ENCODE data around the gene LSM7. TPM values are rescaled to one million over a fixed set of nuclear protein-coding genes. Genes with fewer than 3 reads are reported as not detected.

Gene LSM7
- polyA plus RNA-seq, 1 experiment, result 165 TPM

DNA sequence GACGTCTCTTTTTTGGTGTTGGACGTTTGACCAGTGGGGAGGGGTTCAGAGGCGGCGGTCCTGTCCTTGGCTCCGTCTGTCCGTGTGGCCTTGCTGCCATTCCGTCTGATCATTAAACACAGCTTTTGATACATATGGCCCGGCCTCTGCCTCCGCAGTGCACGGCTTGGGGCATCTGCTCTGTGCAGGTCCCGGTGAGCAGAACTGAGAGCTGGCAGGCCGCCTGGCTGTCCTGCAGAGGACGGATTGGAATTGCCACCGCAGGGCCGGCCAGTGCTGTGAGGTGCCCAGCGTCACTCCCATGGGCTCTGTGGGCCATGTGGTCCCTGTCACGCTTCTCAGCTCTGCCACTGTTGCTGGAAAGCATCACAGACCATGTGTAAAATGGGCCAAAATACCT, 26.3 kb upstream of the LSM7 start:
- no peak for DNase-seq (ENCODE audit: low read depth)
- H3K27me3 ChIP-seq (ENCODE audit: control insufficient read depth, insufficient read depth, low read length), result peaks cover 4% of the 10 kb centered on the region
- POLR2A ChIA-PET, result no interaction called here
- CTCF ChIA-PET, result interaction anchor here (0.5 to 1.7 kb wide), 3 partner anchors 14 to 63 kb away, joined by 3 read pairs; no protein-coding TSS in a partner anchor
- peaks cover 12% of the 10 kb centered on the region for H3K36me3 ChIP-seq (ENCODE audit: control insufficient read depth, insufficient read depth, low read length)
- no peak overlapping the region for H3K4me3 ChIP-seq (ENCODE audit: low read depth, low read length)
- TF ChIP-seq CTCF (IDR thresholded peaks at IDR 0.05; ENCODE audit: insufficient read depth, low read depth, low read length), result no peak

GRCh38 chr19:2353887-2354592, 25.7 kb upstream of the LSM7 start:
- ChIA-PET CTCF (interaction anchor here (1.5 to 1.7 kb wide), 2 partner anchors 15 to 39 kb away, joined by 3 read pairs; no protein-coding TSS in a partner anchor), POLR2A (no interaction called here)
- peaks cover 12% of the 10 kb centered on the region for H3K36me3 ChIP-seq (ENCODE audit: control insufficient read depth, insufficient read depth, low read length)
- no peak overlapping the region for H3K4me3 ChIP-seq (ENCODE audit: low read depth, low read length)
- no peak for DNase-seq (ENCODE audit: low read depth)
- H3K27me3 ChIP-seq (ENCODE audit: control insufficient read depth, insufficient read depth, low read length), result peaks cover 3% of the 10 kb centered on the region
- no peak for TF ChIP-seq CTCF (IDR thresholded peaks at IDR 0.05; ENCODE audit: insufficient read depth, low read depth, low read length)

DNA sequence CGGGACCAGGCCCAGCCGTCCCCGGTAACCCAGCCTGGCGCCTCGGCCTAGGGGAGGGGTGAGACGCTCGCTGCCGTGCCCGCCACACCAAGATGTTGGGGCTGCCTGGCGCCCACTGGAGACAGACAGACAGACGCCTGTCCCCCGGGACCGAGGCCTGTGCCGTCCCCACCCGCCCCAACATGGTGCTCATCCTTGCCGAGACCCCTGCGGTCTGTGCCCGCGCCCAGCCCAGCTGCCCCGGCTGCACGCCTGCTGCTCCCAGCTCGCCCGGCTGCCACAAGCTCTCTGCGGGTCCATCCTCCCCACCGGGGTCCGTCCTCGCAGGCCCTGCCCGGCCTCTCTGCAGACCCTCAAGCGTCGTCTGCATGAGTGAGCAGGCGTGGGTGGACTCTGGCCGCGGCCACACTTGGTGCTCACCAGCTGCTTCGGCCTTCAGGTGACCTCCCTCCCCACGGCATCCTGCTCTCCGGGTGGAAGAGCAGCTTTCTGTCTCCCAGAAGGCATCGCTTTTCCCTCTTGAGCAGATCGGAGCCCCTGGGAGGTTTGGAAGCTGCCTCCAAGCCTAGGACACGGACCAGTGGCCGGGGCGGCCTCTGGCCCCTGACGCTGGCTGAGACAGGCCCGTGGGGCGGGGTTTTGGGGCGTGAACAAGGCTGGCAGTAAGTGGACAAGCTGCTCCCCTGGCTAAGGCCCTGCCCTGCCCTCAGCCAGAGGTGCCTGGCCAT, 24.9 kb upstream of the LSM7 start:
- no peak overlapping the region for H3K4me3 ChIP-seq (ENCODE audit: low read depth, low read length)
- H3K36me3 ChIP-seq (ENCODE audit: control insufficient read depth, insufficient read depth, low read length), result peaks cover 12% of the 10 kb centered on the region
- no peak for DNase-seq (ENCODE audit: low read depth)
- CTCF ChIA-PET, result interaction anchor here (1.7 kb wide), 1 partner anchor 16 kb away, joined by 3 read pairs; no protein-coding TSS in a partner anchor
- no peaks in the 10 kb centered on the region; the same call in 1 of the 2 replicates for H3K27me3 ChIP-seq (ENCODE audit: control insufficient read depth, insufficient read depth, low read length)
- POLR2A ChIA-PET, result no interaction called here
- no peak for TF ChIP-seq CTCF (IDR thresholded peaks at IDR 0.05; ENCODE audit: insufficient read depth, low read depth, low read length)

DNA sequence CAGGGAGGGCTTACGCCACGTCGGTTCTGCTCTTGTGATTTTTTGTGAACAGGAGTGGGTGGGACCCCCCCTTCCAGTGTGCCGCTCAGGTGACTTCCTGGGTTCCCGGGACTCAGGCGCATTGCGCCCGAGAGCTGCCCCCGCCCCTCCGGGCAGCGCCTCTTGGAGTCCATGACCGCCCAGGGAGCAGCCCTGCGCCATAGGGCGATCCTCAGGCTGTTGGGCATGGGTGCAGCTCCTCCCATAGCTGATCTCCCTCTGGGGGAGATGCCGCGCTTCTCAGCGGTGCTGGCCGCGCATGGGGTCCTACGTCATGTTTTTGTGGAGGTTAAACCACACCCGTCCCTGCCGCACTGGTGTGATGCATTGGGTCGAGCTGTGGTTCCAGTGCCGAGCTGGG, 23.7 kb upstream of the LSM7 start:
- ChIA-PET CTCF (no interaction called here), POLR2A (no interaction called here)
- Histone ChIP-seq H3K4me3 (ENCODE audit: low read depth, low read length) (no peak overlapping the region), H3K27me3 (ENCODE audit: control insufficient read depth, insufficient read depth, low read length) (no peaks in the 10 kb centered on the region), H3K36me3 (ENCODE audit: control insufficient read depth, insufficient read depth, low read length) (peaks cover 12% of the 10 kb centered on the region)
- DNase-seq (ENCODE audit: low read depth), result no peak
- TF ChIP-seq CTCF (IDR thresholded peaks at IDR 0.05; ENCODE audit: insufficient read depth, low read depth, low read length), result no peak

DNA sequence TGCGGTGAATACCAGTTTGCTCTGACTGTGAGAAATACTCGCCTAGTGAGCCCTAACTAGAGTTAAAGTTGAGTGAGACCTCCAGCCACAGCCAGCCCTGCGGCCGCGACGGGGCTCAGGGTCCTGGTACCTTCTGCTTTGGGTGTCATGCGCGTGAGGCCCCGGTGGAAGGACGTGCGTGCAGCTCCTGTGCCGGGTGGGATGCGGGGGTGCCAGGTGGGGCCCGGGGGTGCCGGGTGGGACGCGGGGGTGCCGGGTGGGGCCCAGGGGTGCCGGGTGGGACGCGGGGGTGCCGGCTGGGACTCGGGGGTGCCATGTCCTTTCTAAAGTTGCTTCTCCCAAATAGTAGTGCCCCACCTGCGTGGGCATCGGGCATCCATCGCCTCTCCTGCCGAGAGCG, 23.2 kb upstream of the LSM7 start:
- CTCF ChIA-PET, result no interaction called here
- POLR2A ChIA-PET, result no interaction called here
- H3K4me3 ChIP-seq (ENCODE audit: low read depth, low read length), result no peak overlapping the region
- TF ChIP-seq CTCF (IDR thresholded peaks at IDR 0.05; ENCODE audit: insufficient read depth, low read depth, low read length), result no peak
- no peaks in the 10 kb centered on the region for H3K27me3 ChIP-seq (ENCODE audit: control insufficient read depth, insufficient read depth, low read length)
- H3K36me3 ChIP-seq (ENCODE audit: control insufficient read depth, insufficient read depth, low read length), result peaks cover 12% of the 10 kb centered on the region
- no peak for DNase-seq (ENCODE audit: low read depth)
